Measurements from ENCODE around the gene ZMYM1.

DNA sequence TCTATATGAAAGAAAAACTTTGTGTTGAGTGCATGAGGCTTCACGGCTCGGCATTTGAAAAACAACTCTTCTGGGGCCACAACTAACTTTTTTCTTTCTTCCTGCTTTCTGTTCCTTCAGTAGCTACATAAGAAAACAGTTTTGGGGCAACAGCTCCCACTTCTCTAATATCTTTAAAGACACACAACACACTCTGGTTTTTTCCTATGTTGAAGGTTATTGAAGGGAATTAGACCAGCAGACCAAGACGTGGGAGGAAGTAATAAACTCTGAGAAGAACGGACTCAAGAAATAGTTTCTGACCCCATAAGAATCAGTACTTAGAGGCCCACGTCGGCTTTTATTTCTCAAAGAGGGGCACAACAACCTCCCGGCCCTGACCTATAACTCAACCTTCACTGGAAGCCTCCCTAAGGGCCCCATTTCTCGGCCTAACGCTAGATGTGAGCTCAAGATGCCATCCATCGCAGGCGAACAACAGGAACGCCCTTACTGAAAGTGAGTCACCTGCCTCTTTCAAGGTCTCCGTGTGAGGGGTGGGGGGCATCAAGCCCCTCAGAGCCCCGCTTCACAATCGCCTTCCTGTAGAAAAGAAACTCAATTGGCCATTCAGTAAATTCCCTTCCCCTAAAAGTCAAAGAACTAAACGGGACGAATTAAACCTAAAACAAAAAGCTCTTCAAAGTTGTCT, 48.3 kb upstream of the ZMYM1 start:
- TF ChIP-seq POLR2AphosphoS5 (IDR thresholded peaks at IDR 0.05; ENCODE audit: low read depth, low read length) (no peak), CTCF (IDR thresholded peaks at IDR 0.05) (no peak), SIN3A (IDR thresholded peaks at IDR 0.05; ENCODE audit: borderline replicate concordance, insufficient read depth, low read depth, low read length) (no peak)
- TF ChIP-seq, protein P1, sequence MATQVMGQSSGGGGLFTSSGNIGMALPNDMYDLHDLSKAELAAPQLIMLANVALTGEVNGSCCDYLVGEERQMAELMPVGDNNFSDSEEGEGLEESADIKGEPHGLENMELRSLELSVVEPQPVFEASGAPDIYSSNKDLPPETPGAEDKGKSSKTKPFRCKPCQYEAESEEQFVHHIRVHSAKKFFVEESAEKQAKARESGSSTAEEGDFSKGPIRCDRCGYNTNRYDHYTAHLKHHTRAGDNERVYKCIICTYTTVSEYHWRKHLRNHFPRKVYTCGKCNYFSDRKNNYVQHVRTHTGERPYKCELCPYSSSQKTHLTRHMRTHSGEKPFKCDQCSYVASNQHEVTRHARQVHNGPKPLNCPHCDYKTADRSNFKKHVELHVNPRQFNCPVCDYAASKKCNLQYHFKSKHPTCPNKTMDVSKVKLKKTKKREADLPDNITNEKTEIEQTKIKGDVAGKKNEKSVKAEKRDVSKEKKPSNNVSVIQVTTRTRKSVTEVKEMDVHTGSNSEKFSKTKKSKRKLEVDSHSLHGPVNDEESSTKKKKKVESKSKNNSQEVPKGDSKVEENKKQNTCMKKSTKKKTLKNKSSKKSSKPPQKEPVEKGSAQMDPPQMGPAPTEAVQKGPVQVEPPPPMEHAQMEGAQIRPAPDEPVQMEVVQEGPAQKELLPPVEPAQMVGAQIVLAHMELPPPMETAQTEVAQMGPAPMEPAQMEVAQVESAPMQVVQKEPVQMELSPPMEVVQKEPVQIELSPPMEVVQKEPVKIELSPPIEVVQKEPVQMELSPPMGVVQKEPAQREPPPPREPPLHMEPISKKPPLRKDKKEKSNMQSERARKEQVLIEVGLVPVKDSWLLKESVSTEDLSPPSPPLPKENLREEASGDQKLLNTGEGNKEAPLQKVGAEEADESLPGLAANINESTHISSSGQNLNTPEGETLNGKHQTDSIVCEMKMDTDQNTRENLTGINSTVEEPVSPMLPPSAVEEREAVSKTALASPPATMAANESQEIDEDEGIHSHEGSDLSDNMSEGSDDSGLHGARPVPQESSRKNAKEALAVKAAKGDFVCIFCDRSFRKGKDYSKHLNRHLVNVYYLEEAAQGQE (IDR thresholded peaks at IDR 0.05; ENCODE audit: insufficient read depth in 1 of 2, low read depth in 2 of 2, low read length in 1 of 2), result no peak

Data from Panc1 (cell line).